ENCODE results near the gene JMJD1C. TPM values are rescaled to one million over a fixed set of nuclear protein-coding genes. Genes with fewer than 3 reads are reported as not detected.
"Not testable (repeated sequence)": the region's sequence is repeated elsewhere in the genome, so short reads cannot be mapped to it uniquely, and the experiment has no call there.

The JMJD1C gene
- total RNA-seq (2014; rRNA removed; shearing (Covaris generic)): 46.0 and 62.5 TPM in 2 replicates

DNA sequence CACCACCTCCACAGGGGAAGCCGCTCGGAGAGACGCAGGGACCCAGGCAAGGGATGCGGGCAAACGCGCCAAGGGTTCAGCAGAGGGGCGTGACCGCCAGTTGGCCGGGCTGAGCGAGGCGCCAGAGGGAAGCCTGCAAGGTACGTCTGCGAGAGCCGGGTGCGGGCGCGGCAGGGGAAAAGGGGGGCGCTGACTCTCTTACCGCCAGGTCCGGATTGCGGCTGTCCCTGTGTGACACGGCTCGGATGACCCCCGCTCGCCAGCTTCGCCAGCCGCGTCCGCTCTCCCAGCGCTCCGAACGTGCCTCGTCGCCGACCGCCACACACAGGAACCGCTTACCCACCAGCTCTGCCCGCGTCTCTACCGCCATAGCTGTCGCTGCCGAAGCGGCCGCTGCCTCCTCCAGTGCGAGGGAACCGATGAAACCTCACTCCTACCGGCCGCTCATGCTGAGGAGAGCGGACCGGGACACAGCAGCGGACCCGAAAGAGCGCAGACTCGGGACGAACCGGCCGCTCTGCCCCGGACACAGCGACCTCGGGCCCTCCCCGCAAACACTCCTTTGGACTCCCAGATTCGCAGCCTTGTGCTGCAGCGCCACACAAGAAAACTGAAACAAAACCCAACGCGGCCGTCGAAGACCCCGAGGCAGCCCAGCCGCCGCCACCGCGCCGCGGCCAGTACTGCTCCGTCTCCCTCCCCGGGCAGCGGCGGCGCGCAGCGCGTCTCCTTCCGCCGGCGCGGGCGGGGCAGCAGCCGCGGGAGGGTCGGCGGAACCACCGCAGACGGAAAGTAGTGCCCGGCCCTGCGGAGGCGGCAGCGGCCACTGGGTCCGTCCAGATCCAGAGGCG lies at the start of gene JMJD1C:
TSS of gene JMJD1C (minus strand) at position 685 of the 851 bp plus-strand sequence. CDS start at position 370, 315 bp downstream.
- H3K4me3 ChIP-seq: peak within 1 kb of the TSS; percentile 93
- DNase-seq (ENCODE audit: low read depth in 1 of 2, low spot score in 2 of 2): peak; percentile 77 to 93

DNA sequence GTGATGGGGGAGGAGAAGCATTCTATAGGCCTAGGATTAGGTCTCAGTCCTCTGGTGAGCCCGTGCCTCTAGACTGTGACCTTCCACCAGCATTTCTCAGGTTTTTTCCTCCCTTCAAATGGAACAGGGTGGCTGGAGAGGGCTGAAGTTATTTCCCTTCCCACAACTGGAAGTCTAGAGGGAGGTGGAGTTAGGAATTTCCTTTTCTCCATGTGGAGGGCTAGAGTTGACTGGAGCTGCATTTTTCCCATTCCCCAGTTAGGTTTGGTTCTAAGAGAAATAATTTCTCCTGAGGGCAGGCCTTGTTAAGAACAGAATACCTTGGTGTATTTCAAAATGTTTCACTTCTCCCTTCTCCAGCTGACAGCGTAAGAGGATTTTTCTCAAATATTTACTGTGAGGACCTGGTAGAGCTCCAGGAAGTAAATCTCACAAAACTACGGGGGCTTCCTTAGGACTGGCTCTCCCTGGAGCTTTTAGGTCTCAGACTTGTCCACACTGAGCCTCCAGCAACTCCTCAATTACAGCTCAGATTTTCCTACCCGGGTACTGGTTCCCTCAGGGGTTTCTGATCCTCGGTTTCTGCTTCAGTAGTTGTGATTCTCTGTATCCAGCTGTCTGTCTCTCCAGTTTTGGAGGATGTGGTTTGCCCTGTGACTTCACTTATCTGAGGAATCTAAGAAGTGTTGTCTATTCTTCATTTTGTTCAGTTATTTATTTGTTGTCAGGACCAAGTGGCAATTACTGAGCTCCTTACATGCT lies 49.4 kb upstream of the JMJD1C start:
- DNase-seq (ENCODE audit: low read depth in 1 of 2, low spot score in 2 of 2): peak in 1 of 2 experiments; percentile 56
- no peak overlapping the region for H3K4me3 ChIP-seq
- peaks cover 4% of the 10 kb centered on the region for H3K9me3 ChIP-seq (replicated peaks)
- H3K27ac ChIP-seq: peak overlapping the region; percentile 68
- peaks cover 23% of the 10 kb centered on the region for H3K4me1 ChIP-seq (replicated peaks)
- no peaks in the 10 kb centered on the region for H3K27me3 ChIP-seq (replicated peaks)
- H3K36me3 ChIP-seq: peaks cover 10% of the 10 kb centered on the region

More for the DNA sequence above, at the start of gene JMJD1C:
- peak within 1 kb of the TSS; percentile 73 for H3K27ac ChIP-seq
- no peaks in the 10 kb centered on the region for H3K27me3 ChIP-seq (replicated peaks)
- no peaks in the 10 kb centered on the region for H3K9me3 ChIP-seq (replicated peaks)
- peaks cover 5% of the 10 kb centered on the region; the same call in 1 of the 2 replicates for H3K4me1 ChIP-seq (replicated peaks)
- H3K36me3 ChIP-seq: peaks cover 11% of the 10 kb centered on the region

DNA sequence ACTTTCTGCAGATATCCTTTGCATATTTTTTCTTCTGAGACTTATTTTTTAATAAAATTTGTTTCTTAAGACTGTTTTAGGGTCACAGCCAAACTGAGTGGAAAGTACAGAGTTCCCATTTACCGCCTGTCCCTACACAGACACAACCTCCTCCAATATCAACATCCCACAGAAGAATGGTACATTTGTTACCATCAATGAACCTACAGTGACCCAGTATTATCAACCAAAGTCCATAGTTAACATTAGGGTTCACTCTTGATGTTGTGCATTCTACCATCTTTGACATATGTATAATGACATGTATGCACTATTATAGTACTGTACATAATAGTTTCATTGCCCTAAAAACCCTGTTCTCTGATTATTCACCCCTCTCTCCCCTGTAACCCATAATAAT lies 40.8 kb upstream of the JMJD1C start:
- no peak for DNase-seq (ENCODE audit: low read depth in 1 of 2, low spot score in 2 of 2)
- Histone ChIP-seq H3K27ac (no peak overlapping the region), H3K36me3 (0 out of 2 replicates have a peak, but pooled peaks cover 8% of the 10 kb centered on the region), H3K4me1 (replicated peaks) (no peaks in the 10 kb centered on the region), H3K4me3 (no peak overlapping the region), H3K27me3 (replicated peaks) (no peaks in the 10 kb centered on the region), H3K9me3 (replicated peaks) (no peaks in the 10 kb centered on the region)

GRCh38 chr10:63505562-63505961 lies 39.8 kb upstream of the JMJD1C start:
- Histone ChIP-seq H3K36me3 (0 out of 2 replicates have a peak, but pooled peaks cover 8% of the 10 kb centered on the region), H3K4me1 (replicated peaks) (no peaks in the 10 kb centered on the region)
- no peak for DNase-seq (ENCODE audit: low read depth in 1 of 2, low spot score in 2 of 2)

DNA sequence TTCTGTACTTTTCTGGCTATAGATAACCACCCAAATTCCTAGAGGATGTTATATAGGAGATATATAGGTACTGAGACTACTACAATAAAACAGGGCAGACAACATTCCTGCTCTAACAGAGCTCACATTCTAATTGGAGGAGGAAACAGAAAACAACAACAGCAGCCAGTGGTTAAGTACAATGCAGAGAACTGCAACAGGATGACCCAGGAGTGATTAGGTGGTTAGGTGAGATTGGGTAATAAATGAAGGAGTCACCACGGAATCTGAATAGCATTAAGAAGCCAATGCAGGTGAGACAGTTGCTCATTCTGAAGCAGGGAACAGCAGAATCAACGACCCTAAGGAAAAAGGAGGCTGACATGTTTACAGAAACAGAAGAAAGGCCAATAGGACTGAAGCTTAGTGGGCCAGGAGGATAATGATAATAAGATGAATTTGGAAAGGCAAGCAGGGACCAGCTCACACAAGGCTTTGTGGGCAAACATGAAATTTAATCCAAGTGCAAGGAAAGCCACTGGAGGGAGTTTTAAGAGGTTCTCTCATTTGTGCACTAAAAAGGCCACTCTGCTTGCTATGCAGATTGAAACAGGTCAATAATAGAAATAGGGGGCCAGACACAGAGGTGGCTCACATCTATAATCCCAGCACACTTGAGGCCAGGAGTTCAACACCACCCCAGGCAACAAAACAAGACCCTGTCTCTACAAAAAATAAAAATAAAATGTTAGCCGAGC lies 38.5 kb upstream of the JMJD1C start:
- Histone ChIP-seq H3K27me3 (replicated peaks) (no peaks in the 10 kb centered on the region), H3K4me1 (replicated peaks) (no peaks in the 10 kb centered on the region), H3K36me3 (0 out of 2 replicates have a peak, but pooled peaks cover 8% of the 10 kb centered on the region), H3K4me3 (no peak overlapping the region), H3K27ac (no peak overlapping the region), H3K9me3 (replicated peaks) (no peaks in the 10 kb centered on the region)
- no peak for DNase-seq (ENCODE audit: low read depth in 1 of 2, low spot score in 2 of 2)

More at GRCh38 chr10:63505562-63505961, 39.8 kb upstream of the JMJD1C start:
- Histone ChIP-seq H3K27me3 (replicated peaks) (no peaks in the 10 kb centered on the region), H3K4me3 (no peak overlapping the region), H3K27ac (no peak overlapping the region), H3K9me3 (replicated peaks) (no peaks in the 10 kb centered on the region)

DNA sequence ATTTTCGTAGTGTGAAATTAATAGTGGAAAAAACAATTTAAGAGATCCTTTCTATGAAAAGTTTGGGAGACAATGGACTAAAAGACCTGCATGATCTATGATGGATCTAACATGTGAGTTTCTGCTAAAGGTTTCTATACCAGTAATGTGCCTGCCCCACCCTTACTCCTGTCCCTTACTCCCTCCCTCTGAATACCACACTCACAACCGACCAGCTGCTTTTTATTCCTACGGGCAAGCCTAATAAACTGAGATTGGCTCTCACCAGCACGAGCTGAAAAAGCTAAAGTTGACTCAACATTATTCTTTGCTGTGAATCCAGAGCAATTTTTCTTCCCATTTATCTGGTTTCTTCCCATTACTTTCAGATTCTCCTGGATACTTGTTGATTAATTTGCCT lies 37.6 kb upstream of the JMJD1C start:
- no peak for DNase-seq (ENCODE audit: low read depth in 1 of 2, low spot score in 2 of 2)
- Histone ChIP-seq H3K27me3 (replicated peaks) (no peaks in the 10 kb centered on the region), H3K4me3 (no peak overlapping the region), H3K4me1 (replicated peaks) (no peaks in the 10 kb centered on the region), H3K36me3 (peaks cover 7% of the 10 kb centered on the region; the same call in 1 of the 2 replicates), H3K9me3 (replicated peaks) (no peaks in the 10 kb centered on the region), H3K27ac (no peak overlapping the region)

GRCh38 chr10:63502832-63503231 lies 37.1 kb upstream of the JMJD1C start:
- no peaks in the 10 kb centered on the region for H3K4me1 ChIP-seq (replicated peaks)
- H3K36me3 ChIP-seq: peaks cover 2% of the 10 kb centered on the region; the same call in 1 of the 2 replicates
- H3K4me3 ChIP-seq: no peak overlapping the region
- no peak overlapping the region for H3K27ac ChIP-seq
- DNase-seq (ENCODE audit: low read depth in 1 of 2, low spot score in 2 of 2): no peak
- H3K27me3 ChIP-seq (replicated peaks): no peaks in the 10 kb centered on the region
- no peaks in the 10 kb centered on the region for H3K9me3 ChIP-seq (replicated peaks)

- Histone ChIP-seq H3K9me3 (replicated peaks) (no peaks in the 10 kb centered on the region), H3K4me3 (no peak overlapping the region), H3K27ac (no peak overlapping the region), H3K36me3 (peaks cover 3% of the 10 kb centered on the region; the same call in 1 of the 2 replicates), H3K27me3 (replicated peaks) (no peaks in the 10 kb centered on the region), H3K4me1 (replicated peaks) (no peaks in the 10 kb centered on the region)
- no peak for DNase-seq (ENCODE audit: low read depth in 1 of 2, low spot score in 2 of 2)
Measured at GRCh38 chr10:63501954-63502353, 36.2 kb upstream of the JMJD1C start.

DNA sequence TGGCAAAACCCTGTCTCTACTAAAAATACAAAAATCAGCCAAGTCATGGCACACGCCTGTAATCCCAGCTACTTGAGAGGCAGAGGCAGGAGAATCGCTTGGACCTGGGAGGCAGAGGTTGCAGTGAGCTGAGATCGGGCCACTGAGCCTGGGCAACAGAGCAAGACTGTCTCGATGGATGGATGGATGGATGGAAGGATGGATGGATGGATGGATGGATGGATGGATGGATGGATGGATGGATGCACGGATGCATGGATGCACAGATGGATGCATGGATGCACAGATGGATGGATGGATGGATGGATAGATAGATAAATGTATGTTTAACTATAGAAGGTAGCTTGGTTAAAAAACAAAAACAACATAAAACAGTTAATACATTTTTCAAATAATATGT lies 34.8 kb upstream of the JMJD1C start:
- not testable (repeated sequence) for H3K36me3 ChIP-seq; DNase-seq (ENCODE audit: low read depth in 1 of 2, low spot score in 2 of 2); H3K9me3 ChIP-seq (replicated peaks); H3K4me1 ChIP-seq (replicated peaks); H3K27me3 ChIP-seq (replicated peaks); H3K27ac ChIP-seq; H3K4me3 ChIP-seq

DNA sequence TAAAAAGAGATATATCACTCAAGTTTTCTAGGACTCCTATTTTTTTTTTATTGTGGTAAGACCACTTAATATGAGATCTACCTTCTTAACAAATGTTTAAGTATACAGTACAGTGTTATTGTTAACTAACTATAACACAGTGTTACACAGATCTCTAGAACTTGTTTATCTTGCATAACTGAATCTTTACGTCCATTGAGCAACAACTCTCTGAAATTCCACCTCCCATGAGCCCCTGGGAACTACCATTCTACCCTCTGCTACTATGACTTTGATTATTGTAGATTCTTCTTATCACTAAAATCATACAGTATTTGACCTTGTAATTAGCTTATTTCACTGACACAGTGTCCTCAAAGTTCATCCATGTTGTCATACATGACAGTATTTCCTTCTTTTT lies 32.9 kb upstream of the JMJD1C start:
- H3K27ac ChIP-seq: no peak overlapping the region
- H3K4me3 ChIP-seq: no peak overlapping the region
- no peaks in the 10 kb centered on the region for H3K4me1 ChIP-seq (replicated peaks)
- no peaks in the 10 kb centered on the region for H3K9me3 ChIP-seq (replicated peaks)
- no peak for DNase-seq (ENCODE audit: low read depth in 1 of 2, low spot score in 2 of 2)
- H3K36me3 ChIP-seq: peaks cover 6% of the 10 kb centered on the region
- no peaks in the 10 kb centered on the region for H3K27me3 ChIP-seq (replicated peaks)

DNA sequence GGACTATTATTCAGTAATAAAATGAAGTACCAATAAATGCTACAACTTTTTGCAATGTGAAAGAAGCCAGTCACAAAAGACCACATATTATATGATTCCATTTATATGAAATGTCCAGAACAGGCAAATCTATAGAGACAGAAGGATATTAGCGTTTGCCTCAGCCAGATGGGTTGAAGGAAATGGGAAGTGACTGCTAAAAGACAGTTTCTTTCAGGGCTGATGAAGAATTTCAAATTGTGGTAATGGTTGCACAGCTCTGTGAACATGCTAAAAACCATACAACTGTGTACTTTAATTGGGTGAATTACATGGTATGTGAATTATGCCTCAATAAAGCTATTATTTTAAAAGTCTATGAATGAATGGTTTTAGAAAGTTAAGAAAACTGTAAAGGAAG lies 31.5 kb upstream of the JMJD1C start:
- Histone ChIP-seq H3K4me3 (no peak overlapping the region), H3K36me3 (peaks cover 6% of the 10 kb centered on the region), H3K27ac (no peak overlapping the region), H3K9me3 (replicated peaks) (no peaks in the 10 kb centered on the region), H3K4me1 (replicated peaks) (0 out of 2 replicates have a peak, but pooled peaks cover under 1% of the 10 kb centered on the region), H3K27me3 (replicated peaks) (no peaks in the 10 kb centered on the region)
- DNase-seq (ENCODE audit: low read depth in 1 of 2, low spot score in 2 of 2): no peak

- Histone ChIP-seq H3K27me3 (replicated peaks) (no peaks in the 10 kb centered on the region), H3K36me3 (peaks cover 6% of the 10 kb centered on the region), H3K27ac (no peak overlapping the region), H3K4me3 (no peak overlapping the region), H3K4me1 (replicated peaks) (0 out of 2 replicates have a peak, but pooled peaks cover 5% of the 10 kb centered on the region), H3K9me3 (replicated peaks) (no peaks in the 10 kb centered on the region)
- DNase-seq (ENCODE audit: low read depth in 1 of 2, low spot score in 2 of 2): no peak
Measured at GRCh38 chr10:63496561-63496960, 30.8 kb upstream of the JMJD1C start.

GRCh38 chr10:63494951-63495350 lies 29.2 kb upstream of the JMJD1C start:
- H3K4me3 ChIP-seq: no peak overlapping the region
- H3K4me1 ChIP-seq (replicated peaks): 0 out of 2 replicates have a peak, but pooled peaks cover 5% of the 10 kb centered on the region
- no peaks in the 10 kb centered on the region for H3K27me3 ChIP-seq (replicated peaks)
- no peaks in the 10 kb centered on the region for H3K9me3 ChIP-seq (replicated peaks)
- peak in 1 of 2 experiments; percentile 28 for DNase-seq (ENCODE audit: low read depth in 1 of 2, low spot score in 2 of 2)
- no peak overlapping the region for H3K27ac ChIP-seq
- H3K36me3 ChIP-seq: peaks cover 6% of the 10 kb centered on the region

All from SJSA1 (cell line).